Retinal pigment epithelial cell (primary cell): ENCODE data around the gene MYO15B.

Experiments
- DNase-seq: peaks from one replicate; pipeline ENCODE4 v3.0.0-alpha.2; 2010; ENCODE audit warnings: low read depth
- H3K4me3 ChIP-seq: 2 replicates; pipeline ENCODE4 v1.5.1; 2011; ENCODE audit warnings: mild to moderate bottlenecking, low read length, control low read depth, moderate library complexity
- TF ChIP-seq, protein P1 (sequence below): conservative IDR thresholded peaks from 2 replicates; pipeline ENCODE4 v1.5.1; 2011; ENCODE audit warnings: low read depth, low read length, control low read depth, inconsistent platforms

MYO15B gene

DNA sequence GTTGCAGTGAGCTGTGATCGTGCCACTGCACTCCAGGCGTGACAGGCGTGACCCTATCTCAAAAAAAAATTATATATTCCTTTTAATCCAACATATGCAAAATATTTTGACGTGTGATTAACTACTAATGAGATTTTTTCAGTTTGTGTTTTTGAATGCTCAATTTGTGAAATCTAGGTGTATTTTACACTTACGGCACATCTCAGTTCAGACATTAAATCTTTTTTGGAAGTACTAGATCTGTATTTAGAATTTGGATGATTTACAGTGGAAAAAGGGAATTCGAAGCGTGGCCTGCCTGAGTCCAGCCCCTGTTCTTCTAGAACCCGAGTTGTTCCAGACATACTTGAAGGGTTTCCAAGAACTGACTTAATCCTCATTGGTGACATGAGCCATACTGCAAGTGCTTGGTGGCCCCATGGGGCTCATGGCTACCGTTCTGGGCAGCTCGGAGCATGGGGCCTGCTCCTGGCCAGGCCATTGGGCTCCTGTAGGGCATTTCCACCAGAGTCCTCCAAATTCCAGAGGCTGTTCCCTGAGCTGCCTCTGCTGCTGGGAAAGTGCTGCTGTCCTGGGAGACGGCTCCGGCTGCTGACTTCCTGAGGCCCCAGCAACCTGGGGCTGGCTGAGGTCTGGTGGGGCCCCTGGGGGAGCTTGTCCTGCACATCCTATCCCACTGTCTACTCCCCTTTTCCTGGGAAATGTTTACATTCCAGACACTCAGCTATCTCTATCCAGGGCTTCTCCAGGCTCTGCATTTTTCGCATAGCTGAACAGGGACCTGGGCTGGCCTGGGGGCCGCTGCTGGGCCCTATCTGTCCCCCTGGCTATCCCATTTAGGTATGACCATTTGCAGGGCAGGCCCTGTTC is 34.9 kb upstream of the MYO15B start:
- H3K4me3 ChIP-seq: no peak overlapping the region
- DNase-seq: no peak
- TF ChIP-seq, protein P1, sequence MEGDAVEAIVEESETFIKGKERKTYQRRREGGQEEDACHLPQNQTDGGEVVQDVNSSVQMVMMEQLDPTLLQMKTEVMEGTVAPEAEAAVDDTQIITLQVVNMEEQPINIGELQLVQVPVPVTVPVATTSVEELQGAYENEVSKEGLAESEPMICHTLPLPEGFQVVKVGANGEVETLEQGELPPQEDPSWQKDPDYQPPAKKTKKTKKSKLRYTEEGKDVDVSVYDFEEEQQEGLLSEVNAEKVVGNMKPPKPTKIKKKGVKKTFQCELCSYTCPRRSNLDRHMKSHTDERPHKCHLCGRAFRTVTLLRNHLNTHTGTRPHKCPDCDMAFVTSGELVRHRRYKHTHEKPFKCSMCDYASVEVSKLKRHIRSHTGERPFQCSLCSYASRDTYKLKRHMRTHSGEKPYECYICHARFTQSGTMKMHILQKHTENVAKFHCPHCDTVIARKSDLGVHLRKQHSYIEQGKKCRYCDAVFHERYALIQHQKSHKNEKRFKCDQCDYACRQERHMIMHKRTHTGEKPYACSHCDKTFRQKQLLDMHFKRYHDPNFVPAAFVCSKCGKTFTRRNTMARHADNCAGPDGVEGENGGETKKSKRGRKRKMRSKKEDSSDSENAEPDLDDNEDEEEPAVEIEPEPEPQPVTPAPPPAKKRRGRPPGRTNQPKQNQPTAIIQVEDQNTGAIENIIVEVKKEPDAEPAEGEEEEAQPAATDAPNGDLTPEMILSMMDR: no peak

DNA sequence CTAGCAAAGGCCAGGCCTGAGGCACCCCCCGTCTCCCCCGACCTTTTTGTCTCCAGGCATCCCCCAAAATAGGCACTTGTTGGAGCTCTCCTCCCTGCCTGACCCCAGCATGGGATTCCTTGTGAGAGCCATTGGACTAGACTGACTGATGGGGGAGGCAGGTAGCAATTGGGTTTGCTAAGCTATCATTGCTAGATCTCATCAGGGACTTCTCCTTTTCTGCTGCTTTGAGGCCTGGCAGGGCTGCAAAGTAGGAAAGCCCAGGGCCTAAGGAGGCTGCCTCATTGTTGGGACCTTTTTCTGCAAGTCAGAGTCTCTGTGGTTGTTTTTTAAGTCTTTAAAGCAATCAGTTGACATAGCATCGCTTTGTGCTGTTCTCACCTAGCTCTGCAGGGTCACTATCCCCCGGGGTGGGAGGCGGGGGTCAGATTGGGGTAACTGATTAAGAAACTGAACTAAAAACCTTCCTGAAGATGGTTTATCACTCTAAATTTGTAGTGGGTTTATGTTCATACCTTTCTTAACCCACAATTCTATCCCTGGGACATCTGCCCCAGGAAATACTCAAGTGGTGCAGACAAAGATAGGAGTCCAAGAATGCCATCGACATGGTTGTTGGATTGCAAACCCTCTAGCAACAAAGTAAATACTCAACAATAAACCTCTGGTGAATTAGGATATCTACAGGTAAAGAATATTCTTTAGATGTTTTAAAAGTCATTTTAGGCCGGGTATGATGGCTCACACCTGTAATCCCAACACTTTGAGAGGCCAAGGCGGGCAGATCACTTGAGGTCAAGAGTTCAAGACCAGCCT is 34.1 kb upstream of the MYO15B start:
- H3K4me3 ChIP-seq: no peak overlapping the region
- no peak for DNase-seq
- TF ChIP-seq, protein P1: no peak

GRCh38 chr17:75555679-75556153 is 31.9 kb upstream of the MYO15B start:
- no peak for DNase-seq
- TF ChIP-seq, protein P1: no peak
- H3K4me3 ChIP-seq: no peak overlapping the region

DNA sequence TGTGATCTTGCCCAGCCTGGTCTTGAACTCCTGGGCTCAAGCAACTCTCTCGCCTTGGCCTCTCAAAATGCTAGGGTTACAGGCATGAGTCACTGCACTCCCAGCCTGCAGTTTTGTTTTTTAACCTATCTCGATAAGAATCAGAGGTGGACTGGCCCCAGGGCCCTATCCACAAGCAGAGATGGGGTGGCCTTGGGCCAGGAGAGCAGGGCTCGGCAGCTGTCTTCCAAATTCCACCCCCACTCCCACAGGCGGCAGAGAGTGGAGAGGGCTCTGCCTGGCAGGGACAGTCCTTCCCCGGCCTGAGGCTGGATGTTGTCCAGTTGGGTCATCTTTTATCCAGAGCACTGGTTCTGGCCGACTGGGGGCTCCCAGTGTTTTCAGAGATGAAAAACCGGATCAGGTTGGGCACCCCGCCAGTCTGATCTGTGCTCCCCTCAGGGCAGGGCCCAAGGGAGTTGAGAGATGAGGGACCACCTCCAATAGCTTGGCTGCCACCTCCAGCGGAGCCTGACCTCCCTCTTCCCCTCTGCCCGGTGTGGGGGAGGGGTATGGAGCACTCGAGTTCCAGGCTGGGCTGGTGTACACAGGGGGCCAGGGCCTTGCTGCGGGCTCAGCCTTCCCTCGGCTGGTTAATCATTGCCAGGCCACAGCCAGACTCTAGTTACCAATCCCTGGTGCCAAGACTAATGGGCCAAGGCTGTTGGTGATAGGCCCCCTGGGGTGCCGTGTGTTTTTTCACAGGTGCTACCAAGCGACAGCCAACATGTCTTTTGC is 30.3 kb upstream of the MYO15B start:
- H3K4me3 ChIP-seq: no peak overlapping the region
- TF ChIP-seq, protein P1: no peak
- DNase-seq: no peak

GRCh38 chr17:75557852-75558665 is 29.5 kb upstream of the MYO15B start:
- H3K4me3 ChIP-seq: no peak overlapping the region
- DNase-seq: no peak
- TF ChIP-seq, protein P1: no peak
